Stimulated activated CD4-positive, alpha-beta T cell treated with anti-CD3 and anti-CD28 coated beads, Interleukin-4, amount 100 ng/mL, for 24 hours (primary cell): ENCODE data around the gene CCDC39.
"Not testable (repeated sequence)": the region's sequence is repeated elsewhere in the genome, so short reads cannot be mapped to it uniquely, and the experiment has no call there.

Source experiments
- DNase-seq: peaks from one replicate; pipeline ENCODE4 v3.0.0-alpha.2; 2020

The CCDC39 gene

GRCh38 chr3:180619723-180620122 is 59.6 kb downstream of the CCDC39 start:
- DNase-seq, result no peak

GRCh38 chr3:180618563-180618962 is 60.7 kb downstream of the CCDC39 start:
- not testable (repeated sequence) for DNase-seq

- DNase-seq, result no peak
Observed at GRCh38 chr3:180617049-180617448, 62.2 kb downstream of the CCDC39 start.

- DNase-seq, result no peak
Observed at GRCh38 chr3:180615954-180616353, 63.3 kb downstream of the CCDC39 start.

GRCh38 chr3:180612364-180612763 is 66.9 kb downstream of the CCDC39 start:
- DNase-seq, result no peak

GRCh38 chr3:180611006-180611405 is 68.3 kb downstream of the CCDC39 start:
- no peak for DNase-seq

GRCh38 chr3:180601688-180602666 is 77.3 kb downstream of the CCDC39 start, which contains the start of gene TTC14:
TTC14 (plus strand) TSS chr3:180602163; CDS start chr3:180602262, 99 bp downstream.
- peak; percentile 95 for DNase-seq

- DNase-seq, result no peak
Observed at GRCh38 chr3:180600473-180600872, 78.8 kb downstream of the CCDC39 start.

- no peak for DNase-seq
Observed at GRCh38 chr3:180595559-180595935, 83.7 kb downstream of the CCDC39 start.

- DNase-seq, result no peak
Observed at GRCh38 chr3:180594631-180595558, 84.4 kb downstream of the CCDC39 start.

GRCh38 chr3:180593631-180594030 is 85.7 kb downstream of the CCDC39 start:
- DNase-seq, result not testable (repeated sequence)

GRCh38 chr3:180590396-180590795 is 88.9 kb downstream of the CCDC39 start:
- DNase-seq, result no peak

- no peak for DNase-seq
Observed at GRCh38 chr3:180580934-180581333, 98.4 kb downstream of the CCDC39 start.

- no peak for DNase-seq
Observed at GRCh38 chr3:180575571-180575970, 103.7 kb downstream of the CCDC39 start.

- no peak for DNase-seq
Observed at GRCh38 chr3:180571831-180572598, 107.3 kb downstream of the CCDC39 start.

- no peak for DNase-seq
Observed at GRCh38 chr3:180570238-180570637, 109.1 kb downstream of the CCDC39 start.

GRCh38 chr3:180564676-180565075 is 114.6 kb downstream of the CCDC39 start:
- no peak for DNase-seq
